B cell (primary cell): ENCODE measurements around the gene NDOR1. TPM values are rescaled to one million over a fixed set of nuclear protein-coding genes. Genes with fewer than 3 reads are reported as not detected.
A peak's percentile ranks its signal among the peaks of the same experiment; 100 is the strongest.
"Not testable (repeated sequence)": the region's sequence is repeated elsewhere in the genome, so short reads cannot be mapped to it uniquely, and the experiment has no call there.

Experiments used
- ATAC-seq: fragments of 200-7000 bp; cut with Tn5 transposase; one replicate; pipeline ENCODE4 v1.10.0; 2021; ENCODE audit warnings: low read depth, mild to moderate bottlenecking, moderate number of reproducible peaks, moderate library complexity
- CTCF ChIA-PET: fragments of 350-600 bp; sonication (Branson Sonifier 250); formaldehyde crosslinking; loops from one replicate; lab custom pipeline; 2021; ENCODE audit warnings: antibody characterized with exemption, inconsistent platforms; lab: Charles Lee
- POLR2A ChIA-PET: fragments of 350-600 bp; sonication (Branson Sonifier 250); formaldehyde crosslinking; loops from one replicate; lab custom pipeline; 2021; ENCODE audit warnings: antibody characterized with exemption; lab: Charles Lee
- DNase-seq: peaks from one replicate; pipeline ENCODE4 v3.0.0; 2013
- H2AFZ ChIP-seq: 2 replicates; pipeline ENCODE4 v1.6.1; 2012; ENCODE audit warnings: mild to moderate bottlenecking, low read depth, low read length; ENCODE audit not compliant: insufficient read depth, poor library complexity, severe bottlenecking
- H3K27ac ChIP-seq, 2 donors: 1 replicate in 1 of 2; 2 replicates in 1 of 2; pipeline ENCODE4 v1.5.1; 2012 to 2013; ENCODE audit warnings: low read length in 2 of 2, mild to moderate bottlenecking in 2 of 2, moderate library complexity in 1 of 2
- H3K27me3 ChIP-seq, 4 experiments: fragments of 200-600 bp in 1 of 4; sonication (generic) in 1 of 4; replicated peaks in 1 of 4; 1 replicate in 2 of 4; 2 replicates in 2 of 4; pipeline versions ENCODE4 v1.6.1 to v1.7.0; 2013 to 2016; ENCODE audit warnings: low read length in 3 of 4, mild to moderate bottlenecking in 2 of 4, mixed read lengths in 1 of 4, moderate library complexity in 1 of 4; ENCODE audit not compliant: insufficient read depth in 4 of 4, control insufficient read depth in 3 of 4; ENCODE audit errors: control extremely low read depth in 1 of 4
- H3K36me3 ChIP-seq, 2 experiments: replicated peaks in 1 of 2; 1 replicate in 1 of 2; 2 replicates in 1 of 2; pipeline versions ENCODE4 v1.6.1 to v1.7.1; 2013; ENCODE audit warnings: low read length in 1 of 2; ENCODE audit not compliant: insufficient read depth in 2 of 2, control insufficient read depth in 1 of 2; ENCODE audit errors: control extremely low read depth in 1 of 2, extremely low read depth in 1 of 2
- H3K4me1 ChIP-seq, 2 donors: fragments of 200-600 bp in 1 of 2; sonication (generic) in 1 of 2; 1 replicate in 1 of 2; 2 replicates in 1 of 2; pipeline versions ENCODE4 v1.5.1 to v1.6.1; 2013 to 2017; ENCODE audit warnings: low read length in 2 of 2; ENCODE audit not compliant: control insufficient read depth in 2 of 2, insufficient read depth in 2 of 2
- H3K4me2 ChIP-seq: replicated peaks from 2 replicates; pipeline ENCODE3; 2012; ENCODE audit warnings: mild to moderate bottlenecking, low read depth, low read length; ENCODE audit not compliant: poor library complexity, severe bottlenecking
- H3K4me3 ChIP-seq, 5 experiments: fragments of 200-600 bp in 1 of 5; sonication (generic) in 1 of 5; 1 replicate in 3 of 5; 2 replicates in 2 of 5; pipeline versions ENCODE4 v1.5.1 to v1.7.0; 2011 to 2016; ENCODE audit warnings: low read length in 4 of 5, mild to moderate bottlenecking in 4 of 5, low read depth in 2 of 5, control low read depth in 1 of 5, moderate library complexity in 1 of 5; ENCODE audit not compliant: insufficient read depth in 1 of 5; ENCODE audit errors: control extremely low read depth in 1 of 5, extremely low read depth in 1 of 5
- H3K79me2 ChIP-seq: fragments of 200-600 bp; sonication (generic); one replicate; pipeline ENCODE4 v1.6.0; 2016; ENCODE audit warnings: low read length; ENCODE audit not compliant: control insufficient read depth, insufficient read depth
- H3K9ac ChIP-seq: fragments of 200-600 bp; sonication (generic); 2 replicates; pipeline ENCODE4 v1.6.1; 2017; ENCODE audit warnings: mild to moderate bottlenecking, low read length, moderate library complexity
- H3K9me3 ChIP-seq, 3 donors: one replicate each; pipeline versions ENCODE4 v1.6.1 to v1.7.1; 2013; ENCODE audit warnings: low read length in 2 of 3; ENCODE audit not compliant: control insufficient read depth in 2 of 3, insufficient read depth in 1 of 3; ENCODE audit errors: control extremely low read depth in 1 of 3
- H4K20me1 ChIP-seq: 2 replicates; pipeline ENCODE4 v1.6.0; 2012; ENCODE audit warnings: mild to moderate bottlenecking, low read length; ENCODE audit not compliant: insufficient read depth, control insufficient read depth, poor library complexity, severe bottlenecking
- H3K27ac Mint-ChIP-seq: one replicate; pipeline ENCODE4 v1.8.0; 2021; ENCODE audit warnings: mixed read lengths
- H3K27me3 Mint-ChIP-seq: one replicate; pipeline ENCODE4 v1.8.0; 2021; ENCODE audit warnings: mixed read lengths
- H3K4me1 Mint-ChIP-seq: one replicate; pipeline ENCODE4 v1.8.0; 2021; ENCODE audit warnings: mixed read lengths
- H3K4me3 Mint-ChIP-seq: one replicate; pipeline ENCODE4 v1.8.0; 2021; ENCODE audit warnings: mixed read lengths
- H3K9me3 Mint-ChIP-seq: one replicate; pipeline ENCODE4 v1.8.0; 2022; ENCODE audit warnings: mixed read lengths; ENCODE audit not compliant: insufficient read depth
- CTCF ChIP-seq: fragments of 200-600 bp; IDR thresholded peaks from one replicate; pipeline ENCODE4 v1.8.0; 2022; ENCODE audit warnings: antibody characterized with exemption, mild to moderate bottlenecking
- EZH2 ChIP-seq: IDR thresholded peaks from 2 replicates; pipeline ENCODE4 v1.6.1; 2012; ENCODE audit warnings: borderline replicate concordance, low read depth, mild to moderate bottlenecking, moderate library complexity, low read length; ENCODE audit not compliant: insufficient read depth, poor library complexity, severe bottlenecking
- WGBS: methylation state at CpG from one replicate; pipeline ENCODE4 v1.1.5; 2013; ENCODE audit warnings: missing lambda C conversion rate; ENCODE audit not compliant: insufficient coverage; 5-methylcytosine and 5-hydroxymethylcytosine counted together
- intact Hi-C: fragments of 100-400 bp; cut with micrococcal nuclease; formaldehyde crosslinking; loops from one replicate; pipeline ENCODE4 v1.10.0; 2022
- polyA plus RNA-seq: library from polyadenylated mRNA; depleted of rRNA; stranded (reverse); fragments of >200 nt; gene quantifications from 2 replicates; pipeline ENCODE4 v1.2.3, GENCODE V29; 2012
- total RNA-seq, 2 donors: library from RNA; stranded (reverse); fragments of 120-200 nt in 1 of 2; gene quantifications; 1 replicate in 1 of 2; 2 replicates in 1 of 2; pipeline versions ENCODE4 v1.2.3 to v1.2.4, GENCODE V29; 2013 to 2022

NDOR1 gene
- total and polyA plus RNA-seq, 2 donors (not counting 1 experiment from before 2014, with no cell fraction given): 36.4 to 40.9 TPM

GRCh38 chr9:137242269-137243203, 37.0 kb downstream of the NDOR1 start:
- H3K4me3 Mint-ChIP-seq: peak overlapping the region; percentile 87
- peak overlapping the region; percentile 82 for H3K27ac Mint-ChIP-seq
- DNase-seq: peak; percentile 34
- Histone ChIP-seq H3K9ac (peak overlapping the region; percentile 80), H3K4me2 (peak overlapping the region; percentile 96), H3K79me2 (peaks cover 51% of the 10 kb centered on the region), H3K9me3 (no peaks in the 10 kb centered on the region), H3K4me3 (peak overlapping the region; percentile 5 to 76 (median 55)), H3K27ac (peak overlapping the region in 1 of 2 donors; percentile 38), H3K4me1 (peaks cover 18 to 38% of the 10 kb centered on the region in 2 donors), H3K27me3 (no peaks in the 10 kb centered on the region), H3K36me3 (peaks cover 0 to 20% of the 10 kb centered on the region in 2 experiments), H4K20me1 (peaks cover 50% of the 10 kb centered on the region), H2AFZ (no peak overlapping the region)
- TF ChIP-seq EZH2 (no peak), CTCF (no peak)
- no peaks in the 10 kb centered on the region for H3K27me3 Mint-ChIP-seq
- H3K9me3 Mint-ChIP-seq: no peaks in the 10 kb centered on the region
- CTCF ChIA-PET: interaction anchor here (0.6 to 8.9 kb wide), 3 partner anchors 12 to 380 kb away, joined by 3 to 76 read pairs (median 8); partner anchors contain the start of genes CYSRT1, RNF208 and RNF224
- 92% methylated on average over 33 of the region's 36 CpGs for WGBS
- POLR2A ChIA-PET: interaction anchor here (0.6 to 2.1 kb wide), 7 partner anchors 11 to 250 kb away, joined by 3 to 15 read pairs (median 4); partner anchors contain the start of genes MAN1B1, PAXX and TOR4A
- intact Hi-C loops: no loop called here
- peaks cover 33% of the 10 kb centered on the region for H3K4me1 Mint-ChIP-seq
- no peak for ATAC-seq

GRCh38 chr9:137243266-137243625, 37.7 kb downstream of the NDOR1 start:
- H3K4me2 ChIP-seq, H2AFZ ChIP-seq, H3K27me3 Mint-ChIP-seq, H3K27ac ChIP-seq, H3K27me3 ChIP-seq, ATAC-seq, H3K9me3 Mint-ChIP-seq, H3K4me3 ChIP-seq, H3K9me3 ChIP-seq, H3K9ac ChIP-seq, intact Hi-C loops, DNase-seq: not testable (repeated sequence)
- Histone ChIP-seq H3K4me1 (peaks cover 18 to 31% of the 10 kb centered on the region in 2 donors), H3K79me2 (peaks cover 44% of the 10 kb centered on the region), H3K36me3 (peaks cover 0 to 20% of the 10 kb centered on the region in 2 experiments), H4K20me1 (peaks cover 43% of the 10 kb centered on the region)
- Mint-ChIP-seq H3K4me3 (peak overlapping the region; percentile 87), H3K27ac (peak overlapping the region; percentile 65), H3K4me1 (peaks cover 30% of the 10 kb centered on the region)
- ChIA-PET POLR2A (interaction anchor here (0.6 to 2.1 kb wide), 2 partner anchors 11 to 251 kb away, joined by 4 to 15 read pairs; partner anchors contain the start of gene PAXX), CTCF (interaction anchor here (1.6 kb wide), 1 partner anchor 11 kb away, joined by 8 read pairs; no protein-coding TSS in a partner anchor)
- 91% methylated on average over 10 of the region's 18 CpGs for WGBS
